Spleen (tissue), 11 donors: ENCODE data around the gene FMN2. TPM values are rescaled to one million over a fixed set of nuclear protein-coding genes. Genes with fewer than 3 reads are reported as not detected.

Source experiments
- DNase-seq: peaks from one replicate; pipeline ENCODE4 v3.0.0-alpha.2; 2020
- H3K27ac ChIP-seq, 8 donors: fragments of 200-600 bp; sonication (generic) in 7 of 8; 1 replicate in 4 of 8; 2 replicates in 4 of 8; pipeline versions ENCODE4 v1.5.0 to v1.8.0; 2016 to 2021; ENCODE audit warnings: inconsistent platforms in 4 of 8, mild to moderate bottlenecking in 4 of 8, moderate library complexity in 1 of 8
- H3K27me3 ChIP-seq, 7 donors: fragments of 200-600 bp; sonication (generic) in 6 of 7; replicated peaks in 1 of 7; 1 replicate in 4 of 7; 2 replicates in 3 of 7; pipeline versions ENCODE4 v1.5.0 to v1.8.0; 2016 to 2021; ENCODE audit warnings: inconsistent platforms in 3 of 7, mild to moderate bottlenecking in 1 of 7
- H3K36me3 ChIP-seq, 6 donors: fragments of 200-600 bp; sonication (generic) in 5 of 6; 1 replicate in 4 of 6; 2 replicates in 2 of 6; pipeline versions ENCODE4 v1.5.0 to v1.8.0; 2016 to 2021; ENCODE audit warnings: inconsistent platforms in 2 of 6
- H3K4me1 ChIP-seq, 6 donors: fragments of 200-600 bp; sonication (generic) in 5 of 6; 1 replicate in 3 of 6; 2 replicates in 3 of 6; pipeline versions ENCODE4 v1.5.0 to v1.8.0; 2016 to 2021; ENCODE audit warnings: inconsistent platforms in 3 of 6
- H3K4me3 ChIP-seq, 8 donors: fragments of 200-600 bp; sonication (generic) in 7 of 8; 1 replicate in 4 of 8; 2 replicates in 4 of 8; pipeline versions ENCODE4 v1.5.0 to v1.8.0; 2016 to 2021; ENCODE audit warnings: inconsistent platforms in 4 of 8, mild to moderate bottlenecking in 4 of 8, moderate library complexity in 2 of 8
- H3K9me3 ChIP-seq, 8 donors: fragments of 200-600 bp; sonication (generic) in 7 of 8; 1 replicate in 4 of 8; 2 replicates in 4 of 8; pipeline versions ENCODE4 v1.5.0 to v1.8.0; 2016 to 2021; ENCODE audit warnings: inconsistent platforms in 4 of 8
- CTCF ChIP-seq, 11 experiments: fragments of 200-600 bp in 7 of 11; fragments of 450-650 bp in 4 of 11; sonication (generic) in 4 of 11; IDR thresholded peaks in 8 of 11; conservative IDR thresholded peaks in 3 of 11; 1 replicate in 7 of 11; 2 replicates in 4 of 11; pipeline versions ENCODE4 v1.4.0 to v1.8.0; 2016 to 2021; ENCODE audit warnings: antibody characterized with exemption in 11 of 11, inconsistent platforms in 4 of 11, mild to moderate bottlenecking in 1 of 11
- POLR2A ChIP-seq, 3 donors: fragments of 450-650 bp; IDR thresholded peaks; one replicate each; pipeline ENCODE4 v1.5.1; 2017; ENCODE audit warnings: antibody characterized with exemption in 3 of 3, mild to moderate bottlenecking in 1 of 3
- POLR2AphosphoS5 ChIP-seq, 3 donors: sonication (generic); formaldehyde crosslinking; IDR thresholded peaks; one replicate each; pipeline ENCODE4 v1.5.1; 2017; ENCODE audit warnings: antibody characterized with exemption in 3 of 3
- WGBS, 5 donors: extraction: QIAGEN DNeasy Blood & Tissue Kit in 3 of 5; methylation state at CpG; one replicate each; pipeline versions ENCODE4 v1.1.5 to v1.1.7; 2013 to 2018; 5-methylcytosine and 5-hydroxymethylcytosine counted together
- intact Hi-C: fragments of 100-400 bp; cut with DNase I; formaldehyde crosslinking; loops from one replicate; pipeline ENCODE4 v1.15.0; 2023; ENCODE audit warnings: low total_unique reads
- polyA plus RNA-seq, 3 donors: library from polyadenylated mRNA; stranded (reverse); fragments of 200-250 nt; gene quantifications; one replicate each; pipeline ENCODE4 v1.2.1, GENCODE V29; 2013
- total RNA-seq, 7 donors: library from RNA; depleted of rRNA in 3 of 7; stranded (reverse); fragments of >200 nt in 3 of 7; fragmentation: NEBNext Ultra II Directional in 4 of 7; extraction: Animal tissue kit (Norgen Biotek cat#: 25700) in 4 of 7; gene quantifications; one replicate each; pipeline versions ENCODE4 v1.1.0 to v1.2.1, GENCODE V29; 2016 to 2021
- donor health status: healthy with polysubstance abuse.
- donor health status: DM: no; HTN: no; CAD: no; lungs with moderate emphysema.
- donor health status: DM: no; HTN: no; CAD: no.
- donor health status: Bipolar disorder and iron deficiency.
- donor health status: healthy.
- donor health status: DM: no; HTN: no; CAD: no.
- donor health status: DM: yes; HTN: yes; CAD: no.

Gene FMN2
- total and polyA plus RNA-seq, 10 donors = 0.04 to 0.24 (median 0.12) TPM; not detected in 6

- no peaks in the 10 kb centered on the region for H3K36me3 ChIP-seq
- H3K9me3 ChIP-seq = no peaks in the 10 kb centered on the region
- no peaks in the 10 kb centered on the region for H3K4me1 ChIP-seq
- intact Hi-C loops = no loop called here
- DNase-seq = no peak
- TF ChIP-seq POLR2AphosphoS5 (IDR thresholded peaks at IDR 0.05) = no peak
- no peak overlapping the region for H3K4me3 ChIP-seq
- H3K27me3 ChIP-seq = no peaks in the 10 kb centered on the region
- H3K27ac ChIP-seq = no peak overlapping the region
- WGBS, 5 donors = 43 to 68% (median 52%) methylated on average over 4 of the region's 4 CpGs
Measured at GRCh38 chr1:240404286-240404685, 312.6 kb downstream of the FMN2 start.

DNA sequence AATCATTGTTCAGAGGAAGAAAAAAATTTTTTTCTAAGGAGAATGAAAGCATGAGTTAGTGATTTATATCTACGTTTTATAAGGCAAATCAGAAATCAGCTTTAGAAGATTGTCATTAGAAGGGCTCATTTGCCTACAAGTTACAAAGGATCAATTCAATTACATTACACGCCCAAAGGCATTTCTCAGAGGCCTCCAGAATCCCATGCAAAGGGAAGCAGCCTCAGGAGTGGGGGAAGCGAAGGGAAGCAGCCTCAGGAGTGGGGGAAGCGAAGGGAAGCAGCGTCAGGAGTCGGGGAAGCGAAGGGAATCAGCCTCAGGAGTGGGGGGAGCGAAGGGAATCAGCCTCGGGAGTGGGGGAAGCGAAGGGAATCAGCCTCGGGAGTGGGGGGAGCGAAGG is 314.1 kb downstream of the FMN2 start:
- no peaks in the 10 kb centered on the region for H3K27me3 ChIP-seq
- H3K9me3 ChIP-seq = no peaks in the 10 kb centered on the region
- H3K36me3 ChIP-seq = no peaks in the 10 kb centered on the region
- TF ChIP-seq POLR2AphosphoS5 (IDR thresholded peaks at IDR 0.05) (no peak), CTCF (IDR thresholded peaks at IDR 0.05 in 8 of 11, conservative IDR thresholded peaks at IDR 0.05 in 3 of 11) (no peak), POLR2A (IDR thresholded peaks at IDR 0.05) (no peak)
- H3K4me1 ChIP-seq = no peaks in the 10 kb centered on the region
- intact Hi-C loops = no loop called here
- no peak for DNase-seq
- no peak overlapping the region for H3K4me3 ChIP-seq
- H3K27ac ChIP-seq = no peak overlapping the region
- 80 to 90% (median 84%) methylated on average over 12 of the region's 12 CpGs for WGBS, 5 donors

GRCh38 chr1:240407407-240407806 is 315.7 kb downstream of the FMN2 start:
- TF ChIP-seq POLR2AphosphoS5 (IDR thresholded peaks at IDR 0.05) = no peak
- TF ChIP-seq POLR2A (IDR thresholded peaks at IDR 0.05) = no peak
- TF ChIP-seq CTCF (IDR thresholded peaks at IDR 0.05 in 8 of 11, conservative IDR thresholded peaks at IDR 0.05 in 3 of 11) = no peak
- intact Hi-C loops = no loop called here
- no peak overlapping the region for H3K4me3 ChIP-seq

DNA sequence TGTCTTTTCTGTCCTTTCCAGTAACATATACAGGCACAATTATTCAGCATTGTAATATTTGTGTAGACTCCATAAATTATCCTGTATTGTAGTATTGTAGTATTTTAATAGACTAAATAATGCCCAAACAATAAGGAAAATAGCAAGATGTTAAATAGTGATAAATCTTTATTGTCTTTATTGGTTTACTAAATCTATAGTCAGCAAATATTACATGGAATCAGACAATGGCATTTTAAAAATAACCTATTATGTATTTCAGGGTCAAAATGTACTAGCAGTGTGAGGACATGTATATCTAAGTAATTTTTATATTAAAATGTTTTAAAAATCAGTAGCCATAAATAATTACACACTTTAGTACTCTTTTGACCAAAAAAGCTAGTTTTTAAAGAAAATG is 317.9 kb downstream of the FMN2 start:
- no peak for DNase-seq
- Histone ChIP-seq H3K9me3 (peaks cover 0 to 6% (median 0%) of the 10 kb centered on the region in 8 donors), H3K36me3 (no peaks in the 10 kb centered on the region), H3K27me3 (no peaks in the 10 kb centered on the region), H3K4me1 (no peaks in the 10 kb centered on the region), H3K27ac (no peak overlapping the region), H3K4me3 (no peak overlapping the region)
- TF ChIP-seq POLR2AphosphoS5 (IDR thresholded peaks at IDR 0.05) = no peak
- no peak for TF ChIP-seq CTCF (IDR thresholded peaks at IDR 0.05 in 8 of 11, conservative IDR thresholded peaks at IDR 0.05 in 3 of 11)
- no peak for TF ChIP-seq POLR2A (IDR thresholded peaks at IDR 0.05)
- intact Hi-C loops = no loop called here

More at GRCh38 chr1:240407407-240407806, 315.7 kb downstream of the FMN2 start:
- Histone ChIP-seq H3K36me3 (no peaks in the 10 kb centered on the region), H3K27me3 (no peaks in the 10 kb centered on the region), H3K9me3 (peaks cover 0 to 5% (median 0%) of the 10 kb centered on the region in 8 donors), H3K4me1 (no peaks in the 10 kb centered on the region), H3K27ac (no peak overlapping the region)
- WGBS, 5 donors = 84 to 93% (median 88%) methylated on average over 5 of the region's 5 CpGs
- no peak for DNase-seq

DNA sequence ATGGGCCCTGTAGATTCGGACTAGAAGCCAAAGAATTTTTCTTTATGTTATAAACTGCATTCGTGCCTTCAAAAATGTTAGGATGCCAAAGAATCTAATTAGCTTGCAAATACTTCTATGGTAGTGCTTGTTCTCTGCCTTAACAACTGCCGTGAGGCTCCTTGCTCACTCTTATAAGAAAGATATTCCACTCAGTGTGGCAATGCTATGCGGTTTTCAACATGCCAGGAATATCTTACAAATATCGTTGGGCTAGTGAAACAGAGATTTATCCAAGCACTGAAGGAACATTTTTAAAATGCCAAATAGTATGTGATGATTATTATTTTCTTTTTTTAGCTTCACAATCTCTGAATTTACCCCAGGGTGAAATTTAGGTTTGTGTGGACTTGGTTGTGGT is 322.0 kb downstream of the FMN2 start:
- DNase-seq = no peak
- Histone ChIP-seq H3K27ac (no peak overlapping the region), H3K9me3 (peaks cover 0 to 11% (median 0%) of the 10 kb centered on the region in 8 donors), H3K4me1 (no peaks in the 10 kb centered on the region), H3K4me3 (no peak overlapping the region), H3K36me3 (no peaks in the 10 kb centered on the region), H3K27me3 (no peaks in the 10 kb centered on the region)
- TF ChIP-seq POLR2A (IDR thresholded peaks at IDR 0.05) (no peak), POLR2AphosphoS5 (IDR thresholded peaks at IDR 0.05) (no peak), CTCF (IDR thresholded peaks at IDR 0.05 in 8 of 11, conservative IDR thresholded peaks at IDR 0.05 in 3 of 11) (no peak)
- 80 to 89% (median 84%) methylated on average over 5 of the region's 5 CpGs for WGBS, 5 donors
- intact Hi-C loops = no loop called here
